Suprapubic skin (tissue), 3 donors: ENCODE measurements around the gene STAG1.

Experiments
- EP300 ChIP-seq: sonication (generic); formaldehyde crosslinking; IDR thresholded peaks from one replicate; pipeline ENCODE4 v1.6.1; 2017; ENCODE audit warnings: antibody characterized with exemption
- TF ChIP-seq, protein P1 (sequence below), 2 donors: fragments of 200-600 bp in 1 of 2; fragments of 450-650 bp in 1 of 2; sonication (generic) in 1 of 2; IDR thresholded peaks; one replicate each; pipeline ENCODE4 v1.5.1; 2016 to 2019; ENCODE audit warnings: antibody characterized with exemption in 2 of 2, mild to moderate bottlenecking in 1 of 2, moderate library complexity in 1 of 2

- TF ChIP-seq, protein P1, sequence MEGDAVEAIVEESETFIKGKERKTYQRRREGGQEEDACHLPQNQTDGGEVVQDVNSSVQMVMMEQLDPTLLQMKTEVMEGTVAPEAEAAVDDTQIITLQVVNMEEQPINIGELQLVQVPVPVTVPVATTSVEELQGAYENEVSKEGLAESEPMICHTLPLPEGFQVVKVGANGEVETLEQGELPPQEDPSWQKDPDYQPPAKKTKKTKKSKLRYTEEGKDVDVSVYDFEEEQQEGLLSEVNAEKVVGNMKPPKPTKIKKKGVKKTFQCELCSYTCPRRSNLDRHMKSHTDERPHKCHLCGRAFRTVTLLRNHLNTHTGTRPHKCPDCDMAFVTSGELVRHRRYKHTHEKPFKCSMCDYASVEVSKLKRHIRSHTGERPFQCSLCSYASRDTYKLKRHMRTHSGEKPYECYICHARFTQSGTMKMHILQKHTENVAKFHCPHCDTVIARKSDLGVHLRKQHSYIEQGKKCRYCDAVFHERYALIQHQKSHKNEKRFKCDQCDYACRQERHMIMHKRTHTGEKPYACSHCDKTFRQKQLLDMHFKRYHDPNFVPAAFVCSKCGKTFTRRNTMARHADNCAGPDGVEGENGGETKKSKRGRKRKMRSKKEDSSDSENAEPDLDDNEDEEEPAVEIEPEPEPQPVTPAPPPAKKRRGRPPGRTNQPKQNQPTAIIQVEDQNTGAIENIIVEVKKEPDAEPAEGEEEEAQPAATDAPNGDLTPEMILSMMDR (IDR thresholded peaks at IDR 0.05), result no peak
- TF ChIP-seq EP300, result no peak
Observed at GRCh38 chr3:136366289-136366688, 385.9 kb downstream of the STAG1 start.
